SK-MEL-5 (cell line): ENCODE results near the gene SNAP47. TPM values are rescaled to one million over a fixed set of nuclear protein-coding genes. Genes with fewer than 3 reads are reported as not detected.
"Not testable (repeated sequence)": the region's sequence is repeated elsewhere in the genome, so short reads cannot be mapped to it uniquely, and the experiment has no call there.

Experiments used
- DNase-seq: peaks from one replicate; pipeline ENCODE4 v3.0.0-alpha.2; 2016; ENCODE audit warnings: low read depth, low spot score
- in situ Hi-C: cut with HindIII; loops from 2 replicates; pipeline ENCODE4 v1.10.0; 2016; ENCODE audit warnings: low sequenced_read_pairs, high pct_unique_total_duplicates, low pct_unique_long_range_greater_than_20kb
- polyA plus RNA-seq, 2 experiments: library from polyadenylated mRNA; depleted of rRNA; stranded (reverse); fragments of >200 nt; gene quantifications; 2 replicates each; pipeline ENCODE4 v1.2.3, GENCODE V29; 2015
- total RNA-seq: library from RNA; depleted of rRNA; stranded (reverse); fragments of >200 nt; shearing (Covaris generic); gene quantifications from 2 replicates; pipeline ENCODE4 v1.2.3, GENCODE V29; 2014; rRNA removed

SNAP47 gene
- 29.3 and 31.5 TPM in 2 replicates for total RNA-seq
- polyA plus RNA-seq (2015; cell fraction: cytosol; rRNA removed), result 23.8 and 25.9 TPM in 2 replicates
- polyA plus RNA-seq (2015; cell fraction: nucleus; rRNA removed), result 10.8 and 13.0 TPM in 2 replicates

DNA sequence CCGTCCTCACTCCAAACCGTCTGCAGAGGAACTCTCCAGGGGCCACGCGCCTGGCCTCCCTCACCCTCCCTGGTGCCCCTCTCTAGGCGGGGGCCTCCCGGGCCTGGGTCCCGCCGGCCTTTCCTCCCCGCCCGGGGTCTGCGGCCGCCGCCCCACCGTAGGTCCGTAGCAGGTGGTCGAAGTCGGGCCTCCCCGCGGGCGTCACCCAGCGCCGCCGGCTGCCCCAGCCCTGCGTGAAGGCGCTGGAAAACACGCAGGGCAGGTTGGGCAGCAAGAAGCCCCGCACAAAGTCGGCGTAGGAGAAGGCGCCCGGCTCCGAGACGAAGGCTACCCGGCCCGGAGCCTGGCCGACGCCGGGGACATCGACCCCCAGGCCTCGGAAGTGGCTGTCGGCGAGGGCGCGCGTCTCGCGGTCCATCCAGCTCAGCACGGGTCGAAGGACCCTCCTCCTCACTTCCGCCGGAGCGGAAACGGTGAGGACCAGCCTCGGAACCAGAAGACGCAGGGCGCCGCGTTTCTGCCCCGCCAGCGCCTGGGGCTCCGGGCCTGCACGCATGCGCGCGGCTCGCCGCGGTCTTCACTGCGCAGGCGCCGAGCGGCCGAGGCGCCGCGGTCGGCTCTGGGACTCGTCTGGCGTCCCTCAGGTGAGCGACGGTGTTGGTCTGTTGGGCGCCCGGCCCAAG is at the start of gene SNAP47, which contains the start of gene JMJD4:
Gene SNAP47 (plus strand): TSS at position 580 of the 683 bp plus-strand sequence. CDS start 12,302 bp downstream, outside the sequence.
Gene JMJD4 (minus strand): TSS at position 447 of the 683 bp plus-strand sequence. CDS start 29 bp downstream, at position 418.
- in situ Hi-C loops, result no loop called here
- DNase-seq, result peak; percentile 91

- DNase-seq, result no peak
- in situ Hi-C loops, result no loop called here
Observed at GRCh38 chr1:227685807-227686206, 49.4 kb upstream of the SNAP47 start.

DNA sequence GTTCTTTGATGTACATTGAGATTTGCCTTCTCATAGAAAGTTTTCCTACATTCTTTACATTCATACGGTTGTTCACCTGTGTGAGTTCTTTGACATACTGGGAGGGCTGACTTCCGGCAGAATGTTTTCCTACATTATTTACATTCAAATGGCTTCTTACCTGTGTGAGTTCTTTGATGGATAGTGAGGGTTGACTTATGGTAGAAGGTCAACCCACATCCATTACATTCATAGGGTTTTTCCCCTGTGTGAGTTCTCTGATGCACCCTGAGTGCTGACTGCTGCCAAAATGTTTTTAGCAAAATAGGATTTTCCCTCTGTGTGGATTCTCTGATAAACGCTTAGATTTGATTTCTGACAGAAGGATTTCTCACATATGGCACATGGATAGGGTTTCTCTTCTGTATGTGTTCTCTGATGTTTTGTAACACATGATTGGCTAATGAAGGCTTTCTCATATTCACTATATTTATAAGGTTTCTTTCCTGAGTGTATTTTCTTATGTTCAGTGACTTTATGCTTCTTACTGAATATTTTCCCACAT is 37.8 kb upstream of the SNAP47 start:
- in situ Hi-C loops, result no loop called here
- DNase-seq, result no peak

- in situ Hi-C loops, result not testable (repeated sequence)
Observed at GRCh38 chr1:227701631-227702030, 33.6 kb upstream of the SNAP47 start.

GRCh38 chr1:227707846-227708245 is 27.4 kb upstream of the SNAP47 start:
- in situ Hi-C loops, result no loop called here
- DNase-seq, result no peak

More at GRCh38 chr1:227701631-227702030, 33.6 kb upstream of the SNAP47 start:
- DNase-seq, result not testable (repeated sequence)

- DNase-seq, result no peak
- in situ Hi-C loops, result no loop called here
Observed at GRCh38 chr1:227709451-227709850, 25.8 kb upstream of the SNAP47 start.

DNA sequence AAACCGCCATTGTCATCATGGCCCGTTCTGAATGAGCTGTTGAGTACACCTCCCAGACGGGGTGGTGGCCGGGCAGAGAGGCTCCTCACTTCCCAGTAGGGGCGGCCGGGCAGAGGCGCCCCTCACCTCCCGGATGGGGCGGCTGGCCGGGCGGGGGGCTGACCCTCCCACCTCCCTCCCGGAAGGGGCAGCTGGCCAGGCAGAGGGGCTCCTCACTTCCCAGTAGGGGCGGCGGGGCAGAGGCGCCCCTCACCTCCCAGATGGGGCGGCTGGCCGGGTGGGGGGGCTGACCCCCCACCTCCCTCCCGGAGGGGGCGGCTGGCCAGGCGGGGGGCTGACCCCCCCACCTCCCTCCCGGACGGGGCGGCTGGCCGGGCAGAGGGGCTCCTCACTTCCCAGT is 24.8 kb upstream of the SNAP47 start:
- in situ Hi-C loops, DNase-seq: not testable (repeated sequence)

DNA sequence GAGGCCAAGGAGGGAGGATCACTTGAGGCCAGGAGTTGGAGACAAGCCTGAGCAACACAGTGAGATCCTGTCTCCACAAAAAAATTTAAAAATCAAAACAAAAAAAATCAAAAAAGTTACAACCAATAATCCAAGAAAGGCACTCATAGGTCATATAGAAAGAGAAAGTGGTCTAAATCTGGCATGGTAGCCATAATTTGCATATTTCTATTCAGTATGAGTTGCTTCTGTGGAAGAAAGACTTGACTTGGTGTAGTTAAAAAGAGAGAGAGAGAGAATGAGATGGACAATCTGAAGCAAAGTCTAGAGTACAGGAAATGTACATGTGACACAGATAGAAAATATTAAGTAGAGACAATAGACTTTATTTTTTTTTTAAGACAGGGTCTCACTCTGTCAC is 22.6 kb upstream of the SNAP47 start:
- in situ Hi-C loops, result no loop called here

GRCh38 chr1:227718932-227719331 is 16.3 kb upstream of the SNAP47 start:
- in situ Hi-C loops, result no loop called here

More for the DNA sequence above, 22.6 kb upstream of the SNAP47 start:
- DNase-seq, result no peak

DNA sequence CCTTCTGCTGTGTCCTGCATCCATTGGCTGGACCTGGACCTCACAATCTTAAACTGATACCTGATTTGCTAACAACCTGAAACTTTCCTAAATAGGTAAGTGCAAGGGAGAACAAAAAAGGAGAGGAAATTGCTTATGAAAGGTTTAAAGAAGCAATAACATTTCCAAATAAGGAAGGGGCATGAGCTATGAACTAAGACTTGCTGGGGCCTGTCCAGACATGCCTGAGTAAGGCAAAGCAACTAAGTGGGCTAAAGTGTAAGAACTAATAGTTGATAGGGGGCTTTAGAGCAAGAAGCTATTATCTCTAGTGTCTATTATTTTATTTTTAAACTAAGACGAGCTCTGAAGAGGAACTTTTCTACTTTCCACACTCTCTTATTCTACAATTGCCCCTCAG is 11.8 kb upstream of the SNAP47 start:
- in situ Hi-C loops, result no loop called here
- no peak for DNase-seq

More at GRCh38 chr1:227718932-227719331, 16.3 kb upstream of the SNAP47 start:
- DNase-seq, result no peak

DNA sequence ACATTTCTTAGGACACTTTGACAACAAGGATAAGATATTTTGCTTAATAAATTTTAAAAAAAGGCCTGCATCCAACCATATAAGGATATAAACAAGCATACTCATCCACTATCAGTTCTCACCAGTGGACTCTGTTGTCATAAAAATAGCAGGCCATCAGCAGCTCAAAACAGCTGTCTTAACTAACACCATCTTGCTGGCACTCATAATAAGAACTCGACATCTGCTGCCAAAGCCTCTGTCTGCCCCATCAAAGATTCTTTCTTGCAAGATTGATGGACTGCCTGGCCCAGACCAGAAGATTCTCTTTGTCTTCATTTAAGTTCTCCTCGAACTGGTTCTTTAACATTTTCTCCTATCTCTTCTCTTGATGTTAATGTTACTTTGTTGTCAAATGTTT is 10.2 kb upstream of the SNAP47 start:
- no peak for DNase-seq
- in situ Hi-C loops, result no loop called here

DNA sequence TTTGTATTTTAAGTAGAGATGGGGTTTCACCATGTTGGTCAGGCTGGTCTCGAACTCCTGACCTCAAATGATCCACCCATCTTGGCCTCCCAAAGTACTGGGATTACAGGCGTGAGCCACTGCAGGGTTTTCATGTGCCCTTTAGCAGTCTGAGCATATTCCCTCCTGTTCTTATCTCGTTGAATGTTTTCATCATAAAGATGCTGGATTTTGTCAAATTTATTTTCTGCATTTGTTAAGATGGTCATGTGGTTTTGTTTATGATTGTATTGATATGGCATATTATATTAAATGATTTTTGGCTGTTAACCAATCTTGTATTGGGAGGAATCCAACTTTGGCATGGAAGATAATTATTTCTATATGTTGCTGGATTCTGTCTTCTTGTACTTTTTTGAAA is 8.9 kb upstream of the SNAP47 start:
- in situ Hi-C loops, result no loop called here
- no peak for DNase-seq

GRCh38 chr1:227726924-227727599 is 8.2 kb upstream of the SNAP47 start:
- in situ Hi-C loops, result no loop called here
- no peak for DNase-seq

- peak; percentile 61 for DNase-seq
- in situ Hi-C loops, result no loop called here
Observed at GRCh38 chr1:227728059-227728891, 7.0 kb upstream of the SNAP47 start.

- in situ Hi-C loops, result no loop called here
- no peak for DNase-seq
Observed at GRCh38 chr1:227728892-227729143, 6.4 kb upstream of the SNAP47 start.

DNA sequence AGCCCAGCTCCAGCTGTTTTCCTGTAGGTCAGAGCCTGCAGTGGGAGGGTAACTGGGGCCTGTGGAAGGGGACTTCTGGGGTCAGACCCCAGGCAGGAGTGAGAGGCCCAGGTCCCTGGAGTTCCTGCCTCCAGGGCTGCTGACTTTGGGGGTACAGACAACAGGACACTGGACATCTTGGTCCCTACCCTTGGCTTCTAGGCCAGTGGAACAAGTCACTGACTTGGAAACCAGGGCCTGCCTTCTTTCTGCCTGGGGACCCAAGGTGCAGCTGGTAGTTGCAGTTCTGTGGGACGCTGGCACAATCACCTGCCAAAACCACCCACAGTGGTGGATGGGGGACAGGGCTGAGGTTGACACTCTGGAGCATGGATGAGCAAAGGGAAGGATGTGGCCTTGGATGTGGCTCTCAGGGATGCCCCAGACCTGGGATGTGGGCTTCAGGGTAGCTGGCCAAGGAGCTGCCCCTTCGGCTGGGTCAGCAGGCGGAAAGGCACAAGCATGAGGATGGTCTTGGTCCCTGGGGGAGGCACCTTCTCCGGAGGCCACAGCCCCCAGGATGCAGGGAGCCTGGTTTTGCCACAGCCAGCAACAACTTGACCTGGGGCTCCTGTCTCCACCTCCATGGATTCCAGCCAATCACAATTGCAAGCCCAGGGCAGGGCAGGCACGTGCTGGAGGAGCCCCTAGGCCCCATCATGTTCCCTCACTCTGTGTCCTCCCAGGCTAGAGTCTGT is 5.9 kb upstream of the SNAP47 start:
- DNase-seq, result no peak
- in situ Hi-C loops, result no loop called here

DNA sequence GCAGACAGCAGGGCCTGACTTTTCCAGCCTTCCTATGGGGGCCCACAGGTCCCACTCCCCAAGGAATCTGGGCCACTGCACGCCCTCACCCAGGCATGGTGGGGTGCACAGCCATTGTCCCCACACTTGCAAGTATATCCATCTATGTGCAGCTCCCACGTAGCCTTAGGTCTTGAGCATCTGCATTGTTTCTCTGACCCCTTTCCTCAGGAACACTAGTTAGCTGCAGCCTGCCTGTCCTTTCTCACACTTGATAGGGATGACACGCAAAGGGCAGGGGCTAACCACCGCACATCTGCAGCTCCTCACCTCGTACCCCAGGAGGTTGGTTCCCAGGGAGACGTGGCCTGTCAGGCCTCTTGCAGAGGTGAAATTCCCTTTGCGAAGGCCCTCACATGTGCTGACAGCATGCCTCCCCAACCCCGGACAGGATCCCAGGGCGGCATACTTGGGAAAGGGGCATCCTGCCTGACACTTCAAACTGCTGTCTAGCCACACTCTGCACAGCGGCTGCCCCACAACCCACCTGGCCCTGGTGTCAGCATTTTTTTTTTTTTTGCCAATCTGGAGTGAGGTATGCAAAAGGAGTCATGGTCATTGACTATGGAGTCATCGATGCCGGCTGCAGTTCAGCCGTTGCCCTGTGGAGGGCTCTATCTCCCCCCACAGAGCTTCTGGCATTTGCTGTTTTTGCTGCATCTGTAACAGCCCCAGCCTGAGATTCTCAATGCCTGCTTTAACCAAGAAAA is 5.2 kb upstream of the SNAP47 start:
- in situ Hi-C loops, result no loop called here

More for the DNA sequence above, 5.2 kb upstream of the SNAP47 start:
- peak; percentile 69 for DNase-seq
